NK-92 (cell line): ENCODE data around the gene MAGOHB.

Experiments
- DNase-seq: peaks from one replicate; lab custom pipeline; 2025; ENCODE audit not compliant: unreplicated experiment; lab: John Stamatoyannopoulos, UW

MAGOHB gene

DNA sequence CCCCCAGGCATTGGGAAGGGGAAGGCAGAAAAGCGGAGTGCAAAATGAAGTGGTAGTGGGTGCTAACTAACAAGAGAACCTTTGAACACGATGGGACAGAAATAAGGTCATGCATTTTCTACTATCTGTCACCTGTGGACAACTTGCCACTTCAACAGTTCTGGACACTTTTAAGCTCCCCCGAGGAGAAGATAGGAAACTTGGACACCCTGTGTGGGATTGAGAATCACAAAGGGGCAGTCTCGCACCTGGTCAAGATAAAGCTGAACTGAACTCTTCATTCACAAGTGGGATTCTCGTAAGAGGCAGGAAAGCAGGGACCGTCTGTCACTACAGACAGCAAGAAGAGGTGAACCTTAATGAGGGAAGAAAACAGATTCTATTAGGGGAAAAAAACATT lies 56.1 kb downstream of the MAGOHB start:
- no peak for DNase-seq

DNA sequence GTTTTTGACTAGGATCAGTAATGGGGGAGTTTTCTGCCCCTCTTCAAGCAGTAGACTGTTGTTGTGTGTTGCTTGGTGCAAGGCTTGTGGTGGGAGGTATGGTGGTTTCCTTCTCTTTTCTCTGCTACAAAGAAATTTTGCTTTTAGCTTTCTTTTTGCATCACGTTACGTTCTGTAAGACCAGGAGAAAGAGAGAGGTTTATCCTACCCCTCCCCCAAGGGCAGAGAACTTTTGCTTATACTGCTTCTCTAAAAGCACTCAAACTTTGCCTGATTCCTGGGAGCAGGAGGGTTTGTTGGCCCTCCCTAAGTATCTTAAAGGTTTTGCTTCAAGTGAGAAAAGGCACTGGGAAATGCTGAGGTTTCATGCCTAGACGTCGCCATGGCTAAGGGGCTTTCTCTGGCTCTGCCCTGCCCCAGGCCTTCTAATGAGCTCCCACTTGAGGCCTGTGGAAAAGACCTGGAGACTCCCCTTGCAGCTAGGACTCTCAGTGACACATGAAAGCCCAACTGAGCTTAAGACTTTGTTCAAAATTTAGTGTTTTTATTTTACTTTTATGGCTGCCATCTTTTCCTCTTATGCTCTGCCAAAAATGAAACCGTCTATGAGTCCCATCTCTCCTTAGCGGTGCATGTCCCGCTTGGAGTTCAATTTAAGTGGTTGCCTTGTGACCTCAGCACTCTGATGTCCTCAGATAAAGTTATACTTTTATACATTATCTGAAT lies 58.5 kb downstream of the MAGOHB start:
- DNase-seq = no peak

DNA sequence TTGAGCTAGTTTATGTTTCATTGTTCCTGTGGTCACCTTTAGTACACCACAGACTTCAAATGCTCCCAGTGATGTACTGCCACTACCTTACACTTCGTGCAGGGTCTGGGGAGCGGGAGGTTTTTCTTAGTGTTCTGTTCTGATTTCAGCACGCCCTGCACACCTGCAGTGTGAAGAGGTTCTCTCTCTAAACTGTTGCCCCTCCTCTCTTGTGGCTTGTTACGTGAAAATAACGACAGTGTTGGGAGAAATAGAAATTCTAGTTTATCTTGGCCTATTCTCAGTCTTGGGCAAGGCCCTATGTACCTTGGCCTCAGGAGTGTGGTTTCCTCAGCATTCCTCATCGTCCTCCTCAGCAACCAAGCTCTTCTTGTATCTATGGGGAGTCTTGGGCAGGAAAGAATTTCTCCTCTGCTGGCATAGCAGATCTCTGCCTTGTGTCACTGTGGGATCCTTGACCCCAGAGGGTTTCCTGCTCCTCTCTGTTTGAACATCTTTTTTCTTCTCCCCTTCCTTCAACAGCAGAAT lies 59.1 kb downstream of the MAGOHB start:
- no peak for DNase-seq
